Bronchial epithelial cell (primary cell): Measurements from ENCODE around the gene SVOP. TPM values are rescaled to one million over a fixed set of nuclear protein-coding genes. Genes with fewer than 3 reads are reported as not detected.
A peak's percentile ranks its signal among the peaks of the same experiment; 100 is the strongest.
"Not testable (repeated sequence)": the region's sequence is repeated elsewhere in the genome, so short reads cannot be mapped to it uniquely, and the experiment has no call there.

Source experiments
- DNase-seq: peaks from one replicate; pipeline ENCODE4 v3.0.0-alpha.2; 2010; ENCODE audit warnings: low read depth
- FAIRE-seq: peaks from 2 replicates; lab custom pipeline; 2011; peaks lifted over from hg19 to GRCh38; lab: Jason Lieb, UNC
- H3K27me3 ChIP-seq: 2 replicates; pipeline ENCODE4 v1.5.1; 2011; ENCODE audit warnings: low read length; ENCODE audit not compliant: control insufficient read depth, insufficient read depth
- H3K36me3 ChIP-seq: 2 replicates; pipeline ENCODE4 v1.5.1; 2011; ENCODE audit warnings: low read length; ENCODE audit not compliant: control insufficient read depth, insufficient read depth
- H3K4me3 ChIP-seq: 2 replicates; pipeline ENCODE4 v1.5.1; 2011; ENCODE audit warnings: mild to moderate bottlenecking, low read depth, low read length, control low read depth
- total RNA-seq: library from RNA; depleted of rRNA; stranded (reverse); fragments of >200 nt; gene quantifications from 2 replicates; pipeline ENCODE4 v1.2.1, GENCODE V29; 2014
- TF ChIP-seq, protein P1 (sequence below): IDR thresholded peaks from 2 replicates; pipeline ENCODE4 v1.5.1; 2011; ENCODE audit warnings: mild to moderate bottlenecking, moderate library complexity, low read length, control low read depth, inconsistent platforms; ENCODE audit not compliant: insufficient read depth, severe bottlenecking

SVOP gene
- total RNA-seq, 1 donor from 2014 or later, result not detected

DNA sequence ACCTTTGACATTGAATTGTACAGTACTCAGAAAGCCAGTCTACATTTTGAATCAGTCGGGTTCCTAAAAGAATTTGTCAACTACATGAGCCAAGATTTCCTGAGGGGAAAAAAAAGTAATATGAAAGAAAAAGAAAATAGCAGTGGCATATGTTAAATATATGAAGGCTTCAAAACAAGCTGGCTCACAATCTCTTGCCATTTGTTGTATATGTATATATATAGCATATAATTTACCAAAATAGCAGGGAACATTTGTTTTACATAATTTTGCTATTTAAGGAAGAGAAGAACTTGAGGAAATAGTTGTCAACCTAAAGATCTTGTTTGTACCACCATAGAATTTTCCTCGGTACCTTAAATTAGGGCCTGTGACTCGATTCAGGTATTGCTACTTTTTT lies 16.9 kb downstream of the SVOP start:
- FAIRE-seq, result no peak
- Histone ChIP-seq H3K4me3 (no peak overlapping the region), H3K36me3 (no peaks in the 10 kb centered on the region), H3K27me3 (no peaks in the 10 kb centered on the region)
- TF ChIP-seq, protein P1, sequence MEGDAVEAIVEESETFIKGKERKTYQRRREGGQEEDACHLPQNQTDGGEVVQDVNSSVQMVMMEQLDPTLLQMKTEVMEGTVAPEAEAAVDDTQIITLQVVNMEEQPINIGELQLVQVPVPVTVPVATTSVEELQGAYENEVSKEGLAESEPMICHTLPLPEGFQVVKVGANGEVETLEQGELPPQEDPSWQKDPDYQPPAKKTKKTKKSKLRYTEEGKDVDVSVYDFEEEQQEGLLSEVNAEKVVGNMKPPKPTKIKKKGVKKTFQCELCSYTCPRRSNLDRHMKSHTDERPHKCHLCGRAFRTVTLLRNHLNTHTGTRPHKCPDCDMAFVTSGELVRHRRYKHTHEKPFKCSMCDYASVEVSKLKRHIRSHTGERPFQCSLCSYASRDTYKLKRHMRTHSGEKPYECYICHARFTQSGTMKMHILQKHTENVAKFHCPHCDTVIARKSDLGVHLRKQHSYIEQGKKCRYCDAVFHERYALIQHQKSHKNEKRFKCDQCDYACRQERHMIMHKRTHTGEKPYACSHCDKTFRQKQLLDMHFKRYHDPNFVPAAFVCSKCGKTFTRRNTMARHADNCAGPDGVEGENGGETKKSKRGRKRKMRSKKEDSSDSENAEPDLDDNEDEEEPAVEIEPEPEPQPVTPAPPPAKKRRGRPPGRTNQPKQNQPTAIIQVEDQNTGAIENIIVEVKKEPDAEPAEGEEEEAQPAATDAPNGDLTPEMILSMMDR, result no peak
- no peak for DNase-seq

DNA sequence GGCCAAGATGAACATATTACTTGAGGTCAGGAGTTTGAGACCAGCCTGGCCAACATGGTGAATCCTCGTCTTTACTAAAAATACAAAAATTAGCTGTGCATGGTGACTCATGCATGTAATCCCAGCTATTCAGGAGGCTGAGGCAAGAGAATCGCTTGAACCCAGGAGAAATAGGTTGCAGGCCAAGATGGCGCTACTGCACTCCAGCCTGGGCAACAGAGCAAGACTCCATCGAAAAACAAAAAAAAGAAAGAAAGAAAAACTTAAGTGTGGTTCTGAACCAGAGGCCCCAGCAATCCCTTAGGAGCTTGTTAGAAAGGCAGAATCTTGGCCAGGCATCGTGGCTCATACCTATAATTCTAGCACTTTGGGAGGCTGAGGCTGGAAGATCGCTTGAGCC lies 24.5 kb downstream of the SVOP start:
- Histone ChIP-seq H3K27me3 (no peaks in the 10 kb centered on the region), H3K4me3 (no peak overlapping the region), H3K36me3 (no peaks in the 10 kb centered on the region)
- TF ChIP-seq, protein P1, result no peak
- no peak for DNase-seq
- FAIRE-seq, result no peak

- Histone ChIP-seq H3K27me3 (no peaks in the 10 kb centered on the region), H3K36me3 (no peaks in the 10 kb centered on the region), H3K4me3 (no peak overlapping the region)
- DNase-seq (peak; percentile 5), FAIRE-seq (no peak)
- TF ChIP-seq, protein P1, result no peak
These were observed 25.4 kb downstream of the SVOP start for GRCh38 chr12:108995370-108995992.

DNA sequence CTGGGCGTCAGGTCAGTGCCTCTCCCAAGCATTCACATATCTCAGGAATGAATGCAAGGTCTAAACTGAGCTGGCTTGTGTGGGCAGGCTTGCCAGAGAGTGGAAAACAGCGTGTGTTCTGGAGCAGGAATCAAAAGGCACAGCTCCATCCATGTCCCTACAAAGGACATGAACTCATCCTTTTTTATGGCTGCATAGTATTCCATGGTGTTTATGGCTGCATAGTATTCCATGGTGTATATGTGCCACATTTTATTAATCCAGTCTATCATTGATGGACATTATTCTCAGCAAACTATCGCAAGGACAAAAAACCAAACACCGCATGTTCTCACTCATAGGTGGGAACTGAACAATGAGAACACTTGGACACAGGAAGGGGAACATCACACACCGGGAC lies 30.8 kb downstream of the SVOP start:
- H3K4me3 ChIP-seq, FAIRE-seq, H3K27me3 ChIP-seq, DNase-seq, H3K36me3 ChIP-seq: not testable (repeated sequence)

GRCh38 chr12:108989376-108989775 lies 31.5 kb downstream of the SVOP start:
- no peaks in the 10 kb centered on the region for H3K36me3 ChIP-seq
- no peaks in the 10 kb centered on the region for H3K27me3 ChIP-seq
- DNase-seq, result no peak
- no peak for FAIRE-seq
- H3K4me3 ChIP-seq, result no peak overlapping the region
- TF ChIP-seq, protein P1, result no peak

DNA sequence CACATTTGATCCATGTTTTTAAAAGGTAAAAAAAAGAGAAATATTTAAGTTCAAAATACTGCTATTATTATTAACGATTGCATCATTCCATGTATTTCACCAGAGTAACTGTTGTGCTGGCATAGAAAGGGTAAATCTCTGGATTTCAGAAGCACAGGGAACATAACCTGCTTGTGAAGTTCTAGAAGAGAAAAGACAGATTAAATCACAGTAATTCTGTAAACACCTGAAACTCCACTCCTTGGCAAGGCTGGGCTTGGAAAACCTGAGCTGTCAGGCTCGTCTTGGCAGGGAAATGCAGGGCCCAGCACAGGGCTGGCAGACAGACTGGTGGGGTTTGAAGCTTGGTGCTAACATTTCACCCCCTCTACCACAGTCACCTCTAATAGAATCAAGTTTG lies 35.1 kb downstream of the SVOP start:
- no peaks in the 10 kb centered on the region for H3K36me3 ChIP-seq
- H3K27me3 ChIP-seq, result no peaks in the 10 kb centered on the region
- DNase-seq (no peak), FAIRE-seq (no peak)
- TF ChIP-seq, protein P1, result no peak
- no peak overlapping the region for H3K4me3 ChIP-seq
